ENCODE measurements around the gene NADSYN1.

Gene NADSYN1

GRCh38 chr11:71474771-71475483 lies 21.9 kb downstream of the NADSYN1 start:
- DNase-seq, result no peak

DNA sequence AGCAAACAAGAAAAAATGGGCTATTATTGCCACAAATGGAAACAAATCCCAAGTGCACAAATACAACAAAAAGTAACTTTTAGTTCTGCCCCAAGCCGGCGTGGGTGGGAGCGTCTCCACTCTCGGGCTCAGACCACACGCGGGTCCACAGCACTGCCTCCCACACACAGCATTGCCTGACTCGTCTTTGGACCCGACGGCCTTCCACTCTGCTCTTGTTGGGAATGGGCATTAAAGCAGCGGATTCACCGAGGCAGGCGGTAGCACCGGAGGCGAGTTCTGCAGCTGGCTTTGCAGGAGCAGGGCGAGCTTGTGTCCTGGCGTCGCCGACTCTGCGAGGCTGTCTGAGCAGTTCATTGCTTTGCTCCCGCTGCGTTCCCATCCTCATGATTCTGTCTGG lies 23.0 kb downstream of the NADSYN1 start:
- DNase-seq, result no peak

- DNase-seq, result no peak
These were observed 24.1 kb downstream of the NADSYN1 start for GRCh38 chr11:71476926-71477640.

- no peak for DNase-seq
These were observed 24.9 kb downstream of the NADSYN1 start for GRCh38 chr11:71477641-71478527.

GRCh38 chr11:71478528-71478840 lies 25.5 kb downstream of the NADSYN1 start:
- DNase-seq, result no peak

GRCh38 chr11:71481101-71481960 lies 28.3 kb downstream of the NADSYN1 start:
- DNase-seq, result no peak

DNA sequence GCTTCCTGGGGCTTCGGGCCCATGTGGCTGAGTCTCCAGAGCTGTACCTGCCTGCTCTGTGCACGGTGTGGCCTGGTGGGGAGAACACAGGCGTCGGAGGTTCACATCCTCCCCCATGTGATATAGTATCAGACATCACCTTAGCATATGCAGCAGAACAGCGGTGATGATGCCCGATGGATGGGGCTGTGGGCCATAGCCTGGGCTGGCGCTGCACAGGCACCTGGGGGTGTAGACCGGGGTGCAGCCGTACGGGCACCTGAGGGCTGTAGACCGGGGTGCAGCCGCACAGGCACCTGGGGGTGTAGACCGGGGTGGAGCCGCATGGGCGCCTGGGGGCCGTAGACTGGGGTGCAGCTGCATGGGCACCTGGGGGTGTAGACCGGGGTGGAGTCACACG lies 29.2 kb downstream of the NADSYN1 start:
- DNase-seq, result no peak

DNA sequence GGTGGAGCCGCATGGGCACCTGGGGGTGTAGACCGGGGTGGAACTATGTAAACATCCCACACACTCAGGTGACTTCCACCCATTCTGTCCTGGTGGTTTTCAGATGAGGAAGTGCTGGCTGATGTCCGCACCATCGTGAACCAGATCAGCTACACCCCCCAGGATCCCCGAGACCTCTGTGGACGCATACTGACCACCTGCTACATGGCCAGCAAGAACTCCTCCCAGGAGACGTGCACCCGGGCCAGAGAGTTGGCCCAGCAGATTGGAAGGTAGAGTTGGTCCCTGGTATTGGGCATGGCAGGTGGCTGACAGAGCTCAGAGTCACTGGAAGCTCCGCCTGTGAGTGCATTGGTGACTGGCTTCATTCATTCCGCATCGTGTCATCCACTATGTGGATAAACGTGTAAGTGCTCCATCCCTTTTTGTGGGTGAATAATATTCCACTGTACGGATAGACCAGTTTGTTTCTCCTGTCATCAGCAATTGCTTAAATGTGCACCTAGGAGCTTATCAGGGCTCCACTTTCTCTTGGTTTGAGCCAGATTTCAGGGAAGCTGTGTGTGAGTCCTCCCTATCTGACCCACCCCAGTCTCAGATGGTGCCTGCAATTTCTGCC lies 29.9 kb downstream of the NADSYN1 start:
- no peak for DNase-seq

- no peak for DNase-seq
These were observed 30.7 kb downstream of the NADSYN1 start for GRCh38 chr11:71483692-71484091.

GRCh38 chr11:71484248-71485062 lies 31.5 kb downstream of the NADSYN1 start:
- no peak for DNase-seq

GRCh38 chr11:71485063-71485399 lies 32.0 kb downstream of the NADSYN1 start:
- DNase-seq, result no peak

- no peak for DNase-seq
These were observed 32.5 kb downstream of the NADSYN1 start for GRCh38 chr11:71485466-71485865.

DNA sequence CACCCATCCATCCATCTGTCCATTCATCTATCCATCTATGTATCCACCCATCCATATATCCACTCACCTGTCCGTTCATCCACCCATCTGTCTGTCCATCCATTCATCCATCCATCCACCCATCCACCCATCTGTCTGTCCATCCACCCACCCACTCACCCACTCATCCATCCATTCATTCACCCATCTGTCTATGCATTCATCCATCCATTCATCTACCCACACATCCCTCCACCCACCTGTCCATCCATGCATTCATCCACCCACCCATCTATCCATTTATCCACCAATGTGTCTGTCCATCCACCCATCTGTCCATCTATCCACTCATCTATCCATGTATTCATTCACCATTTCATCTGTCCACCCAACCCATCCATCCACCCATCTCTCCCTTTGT lies 33.3 kb downstream of the NADSYN1 start:
- no peak for DNase-seq

GRCh38 chr11:71488681-71489270 lies 35.8 kb downstream of the NADSYN1 start:
- DNase-seq, result no peak

GRCh38 chr11:71489311-71490043 lies 36.5 kb downstream of the NADSYN1 start:
- DNase-seq, result no peak

DNA sequence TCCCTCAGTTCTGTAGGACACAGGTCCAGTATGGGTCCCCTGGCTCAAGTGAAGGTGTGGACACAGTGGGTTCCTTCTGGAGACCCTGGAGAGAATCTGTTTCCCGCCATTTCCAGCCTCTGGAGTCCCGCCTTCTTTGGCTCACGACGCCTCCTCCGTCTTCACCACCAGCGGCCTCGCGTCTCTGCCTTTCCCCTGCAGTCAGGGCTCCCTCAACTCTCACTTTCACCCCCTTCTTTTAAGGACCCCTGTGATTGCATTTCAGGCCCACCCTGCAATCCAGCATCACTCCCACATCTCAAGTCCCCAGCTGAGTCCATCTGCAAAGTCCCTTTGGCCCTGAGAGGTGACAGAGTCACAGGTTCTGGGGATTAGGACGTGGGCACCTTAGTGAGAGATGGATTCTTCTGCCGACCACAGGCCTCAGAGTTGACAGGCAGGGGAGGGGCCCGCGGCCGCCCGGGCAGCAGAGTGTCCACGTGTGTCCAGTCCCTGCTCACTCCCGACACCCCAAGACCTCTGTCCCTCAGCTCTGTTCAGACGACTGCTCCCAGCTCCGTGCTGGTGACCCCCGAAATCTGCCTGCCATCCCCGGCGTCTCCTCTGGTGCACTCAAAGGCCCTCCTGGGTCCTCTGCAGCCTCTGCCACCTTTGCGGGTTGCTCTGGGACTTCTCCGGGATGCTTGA lies 37.2 kb downstream of the NADSYN1 start:
- DNase-seq, result no peak

GRCh38 chr11:71490731-71491390 lies 37.9 kb downstream of the NADSYN1 start:
- DNase-seq, result no peak

GRCh38 chr11:71491531-71491930 lies 38.5 kb downstream of the NADSYN1 start:
- DNase-seq, result no peak

- DNase-seq, result no peak
These were observed 38.9 kb downstream of the NADSYN1 start for GRCh38 chr11:71491940-71492339.

Measured in NCI-H187 treated with DMSO at 0.1 percent for 48 hours (cell line).